ENCODE measurements around the gene BMS1.
"Not testable (repeated sequence)": the region's sequence is repeated elsewhere in the genome, so short reads cannot be mapped to it uniquely, and the experiment has no call there.

The BMS1 gene

DNA sequence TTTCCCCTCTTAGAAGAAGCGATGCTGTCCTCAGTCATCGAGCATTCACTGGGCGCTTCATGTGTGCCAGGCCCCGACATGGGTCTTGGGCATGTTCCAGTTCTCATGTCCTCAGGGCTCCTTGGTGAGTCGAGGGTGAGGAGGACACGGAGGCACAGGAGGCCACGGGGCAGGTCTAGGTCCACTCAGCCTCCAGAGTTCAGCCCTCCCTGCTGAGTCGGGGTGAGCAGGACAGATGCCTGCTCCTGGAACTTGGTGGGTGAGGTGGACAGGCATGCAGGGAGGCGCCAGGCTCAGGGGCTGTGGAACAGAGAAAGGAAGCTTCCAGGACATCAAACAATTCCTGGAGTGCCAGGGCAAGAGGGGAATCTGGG lies 87.4 kb downstream of the BMS1 start:
- no peak for DNase-seq

DNA sequence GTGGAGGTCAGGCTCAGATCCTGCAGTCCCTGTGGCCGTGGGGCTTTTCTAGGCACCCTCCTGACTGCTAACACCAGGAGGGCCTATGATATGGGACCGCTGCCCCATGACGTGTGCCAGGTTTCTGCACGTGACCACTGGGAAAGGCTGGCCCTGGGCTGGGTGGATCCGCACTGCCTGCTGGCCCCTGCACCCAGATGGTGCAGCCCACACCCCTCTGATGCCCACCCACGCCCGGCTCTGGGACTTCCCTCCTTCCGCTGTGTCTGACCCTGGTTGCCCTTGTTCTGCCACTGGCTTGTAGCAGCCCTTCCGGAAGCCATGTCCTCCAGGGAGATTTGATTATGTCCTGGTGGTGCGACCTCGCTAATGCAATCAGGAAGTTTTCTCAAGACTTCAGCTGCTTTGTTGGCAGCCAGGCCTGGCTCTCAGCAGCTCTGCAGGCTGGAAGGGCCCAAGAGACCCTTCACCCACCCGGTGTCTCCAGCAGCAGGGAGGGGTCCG lies 88.6 kb downstream of the BMS1 start:
- DNase-seq, result not testable (repeated sequence)

DNA sequence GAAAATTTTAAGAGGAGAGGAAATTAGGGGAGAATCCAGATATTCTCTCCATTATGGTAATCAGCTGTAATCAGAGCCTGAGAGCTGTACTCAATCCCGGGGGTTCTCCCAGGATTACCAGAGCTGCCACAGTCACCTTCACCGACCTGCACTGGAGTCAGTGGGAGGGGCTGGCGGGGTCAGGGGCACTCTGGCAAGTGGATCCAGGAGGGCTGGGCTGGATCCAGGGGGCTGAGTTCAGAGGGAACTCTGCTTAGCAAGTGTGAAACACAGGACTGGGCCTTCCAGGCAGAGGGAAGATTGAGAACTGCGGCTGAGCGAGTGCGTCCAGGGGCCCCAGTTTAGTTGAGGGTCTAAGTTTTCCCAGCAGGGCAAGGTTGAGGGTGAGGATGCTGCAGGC lies 89.2 kb downstream of the BMS1 start:
- no peak for DNase-seq

DNA sequence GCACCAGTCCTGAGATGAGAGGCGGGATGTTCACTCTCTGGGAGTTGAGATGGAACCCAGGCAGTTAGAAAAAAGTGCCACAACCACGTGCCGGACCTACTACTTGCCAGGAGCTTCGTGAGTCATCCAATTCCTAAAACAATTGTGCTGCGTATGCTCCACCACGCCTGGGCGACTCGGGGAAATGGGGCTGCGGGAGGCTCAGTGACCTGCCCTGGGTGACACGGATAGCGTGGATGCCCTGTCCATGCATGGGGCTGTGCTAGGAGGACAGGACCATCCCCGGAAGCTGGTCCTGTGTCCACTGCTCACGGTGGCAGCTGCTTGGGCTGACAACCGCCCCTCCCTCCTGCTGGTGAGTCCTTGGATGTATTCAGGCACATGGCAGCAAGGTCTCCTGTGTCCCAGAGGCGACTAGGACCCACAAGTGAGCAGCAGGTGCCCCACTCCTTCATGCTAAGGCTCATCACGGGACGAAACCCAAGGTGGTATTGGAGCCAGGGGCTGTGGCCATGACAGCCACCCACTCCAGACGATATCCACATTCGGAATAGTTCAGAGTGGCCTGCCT lies 90.4 kb downstream of the BMS1 start:
- DNase-seq, result no peak

DNA sequence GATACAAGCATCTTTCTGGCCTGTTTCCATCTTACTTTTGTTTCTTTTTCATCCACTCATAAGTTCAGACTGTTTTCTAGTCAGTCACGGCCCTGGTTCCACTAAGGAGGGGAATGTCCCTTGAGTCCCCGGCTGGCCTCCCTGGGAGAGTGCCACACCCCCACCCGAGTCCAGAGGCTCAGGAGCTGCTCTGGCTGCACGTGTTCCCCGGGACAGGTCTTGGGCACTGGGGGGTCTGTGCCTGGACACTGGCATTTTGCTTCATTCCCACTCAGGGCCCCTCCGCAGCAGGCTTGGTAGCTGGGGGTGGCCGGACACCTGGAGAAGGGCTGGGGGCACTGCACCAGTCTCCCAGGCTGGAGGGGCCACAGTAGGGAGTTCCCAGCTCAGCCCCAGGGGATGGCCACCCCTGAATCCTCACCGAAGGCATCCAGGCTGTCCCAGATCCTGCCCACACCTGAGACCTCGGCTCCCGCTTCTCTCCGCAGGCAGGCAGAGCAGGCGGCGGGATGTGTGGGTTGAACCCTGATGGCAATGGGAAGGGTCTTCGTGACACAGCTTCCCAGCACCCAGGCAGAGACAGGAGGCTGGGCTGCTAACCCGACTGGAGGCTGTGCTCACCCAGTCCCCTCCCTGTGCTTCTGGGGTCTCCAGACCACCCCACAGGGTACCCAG lies 92.3 kb downstream of the BMS1 start:
- DNase-seq, result no peak

DNA sequence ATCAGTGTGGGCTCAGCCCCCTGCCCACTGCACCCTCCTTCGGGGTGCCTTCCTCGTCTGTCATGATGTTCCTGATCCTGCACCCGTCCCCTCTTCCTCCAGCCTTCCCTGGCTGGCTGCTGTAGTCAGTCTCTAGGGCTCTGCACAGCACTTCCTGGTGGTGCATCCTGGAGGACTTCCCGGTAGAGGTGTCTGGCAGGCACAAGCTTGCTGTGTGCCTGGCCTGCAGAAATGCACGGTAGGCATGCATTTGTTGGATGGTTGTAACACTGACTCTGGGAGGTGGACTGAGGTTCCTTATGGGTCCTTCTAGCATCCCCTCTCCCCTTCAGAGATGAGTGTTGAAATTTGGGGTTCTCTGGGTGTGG lies 92.8 kb downstream of the BMS1 start:
- DNase-seq, result no peak

DNA sequence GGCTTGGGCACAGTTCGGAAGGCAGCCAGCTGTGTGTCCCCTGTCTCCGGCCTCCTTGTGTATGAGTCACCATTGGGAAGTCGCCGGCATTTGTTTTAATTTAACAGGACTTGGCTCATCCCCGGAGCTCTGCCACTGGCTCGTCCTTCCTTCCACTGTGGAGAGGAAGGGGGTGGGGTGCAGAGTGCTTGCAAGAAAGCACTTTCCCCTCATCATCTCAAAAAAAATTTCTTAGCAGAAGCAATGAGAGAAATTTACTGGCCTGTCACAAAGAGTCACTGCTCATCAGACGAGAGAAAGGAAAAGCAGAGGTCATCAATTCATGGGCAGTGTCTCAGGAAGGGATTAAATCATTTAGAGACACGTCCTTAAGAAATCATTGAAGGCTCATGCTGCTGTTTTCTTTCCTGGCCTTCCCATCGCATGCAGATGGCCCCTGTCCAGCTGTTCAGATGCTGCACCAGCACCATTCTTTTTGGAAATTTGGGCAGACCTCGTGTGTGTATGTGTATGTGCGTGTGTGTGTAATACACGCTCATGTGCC lies 93.3 kb downstream of the BMS1 start:
- no peak for DNase-seq

DNA sequence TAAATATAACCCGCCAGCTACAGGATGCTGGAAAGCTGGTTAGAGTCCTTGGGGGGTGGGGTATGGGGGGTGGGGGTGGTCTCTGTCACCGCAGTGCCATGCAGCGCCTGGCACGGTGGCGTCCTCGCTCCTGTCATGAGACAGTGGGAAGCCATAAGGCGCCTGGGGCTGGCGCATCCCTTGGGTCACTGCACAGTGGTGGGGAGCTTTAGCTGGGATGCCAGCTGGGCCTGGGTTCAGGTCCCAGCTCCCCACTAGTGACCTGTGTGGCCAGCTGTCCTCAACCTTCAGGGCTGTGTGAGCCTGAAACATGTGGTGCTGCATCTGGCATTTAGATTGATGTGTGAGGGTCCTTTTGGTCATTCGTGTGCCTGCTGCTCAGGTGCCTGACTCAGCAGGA lies 93.9 kb downstream of the BMS1 start:
- no peak for DNase-seq

DNA sequence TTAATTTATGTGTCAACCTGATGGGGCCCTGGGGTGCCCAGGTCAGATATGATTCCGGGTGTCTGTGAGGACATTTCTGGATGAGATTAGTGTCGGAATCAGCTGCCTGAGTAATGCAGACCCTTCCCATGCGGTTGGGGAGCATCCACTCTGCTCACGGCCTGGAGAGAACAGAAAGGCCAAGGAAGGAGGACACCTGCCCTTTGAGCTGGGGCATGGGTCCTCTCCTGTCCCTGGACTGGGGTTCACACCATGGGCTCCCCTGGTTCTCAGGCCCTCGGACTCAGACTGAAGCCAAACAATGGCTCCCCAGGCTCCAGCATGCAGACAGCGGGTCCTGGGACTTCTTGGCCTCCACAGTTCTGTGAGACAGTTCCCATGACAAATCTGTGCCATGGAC lies 94.3 kb downstream of the BMS1 start:
- no peak for DNase-seq

DNA sequence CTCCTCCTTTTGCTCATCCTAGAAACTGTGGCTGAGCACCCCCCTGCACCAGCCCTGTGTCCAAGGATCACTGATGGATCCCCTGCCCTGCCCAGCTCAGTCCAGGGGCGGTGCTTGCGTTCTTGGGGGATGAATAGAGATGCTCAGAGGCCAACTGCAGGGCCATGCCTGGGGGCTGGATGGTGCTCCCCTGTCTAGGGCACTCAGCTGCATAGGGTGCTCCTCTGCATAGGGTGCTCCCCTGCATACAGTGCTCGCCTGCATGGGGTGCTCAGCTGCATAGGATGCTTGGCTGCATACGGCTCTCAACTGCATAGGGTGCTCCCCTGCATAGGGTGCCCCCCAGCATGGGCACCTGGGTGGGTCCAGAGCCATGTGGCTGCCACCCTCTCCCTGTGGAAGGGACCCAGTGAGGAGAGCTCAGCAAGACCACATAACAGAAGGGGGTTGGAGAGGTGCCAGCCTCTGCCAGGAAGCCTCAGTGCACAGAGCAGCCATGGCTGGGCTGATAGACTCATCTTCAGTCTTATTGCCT lies 95.0 kb downstream of the BMS1 start:
- DNase-seq, result no peak

DNA sequence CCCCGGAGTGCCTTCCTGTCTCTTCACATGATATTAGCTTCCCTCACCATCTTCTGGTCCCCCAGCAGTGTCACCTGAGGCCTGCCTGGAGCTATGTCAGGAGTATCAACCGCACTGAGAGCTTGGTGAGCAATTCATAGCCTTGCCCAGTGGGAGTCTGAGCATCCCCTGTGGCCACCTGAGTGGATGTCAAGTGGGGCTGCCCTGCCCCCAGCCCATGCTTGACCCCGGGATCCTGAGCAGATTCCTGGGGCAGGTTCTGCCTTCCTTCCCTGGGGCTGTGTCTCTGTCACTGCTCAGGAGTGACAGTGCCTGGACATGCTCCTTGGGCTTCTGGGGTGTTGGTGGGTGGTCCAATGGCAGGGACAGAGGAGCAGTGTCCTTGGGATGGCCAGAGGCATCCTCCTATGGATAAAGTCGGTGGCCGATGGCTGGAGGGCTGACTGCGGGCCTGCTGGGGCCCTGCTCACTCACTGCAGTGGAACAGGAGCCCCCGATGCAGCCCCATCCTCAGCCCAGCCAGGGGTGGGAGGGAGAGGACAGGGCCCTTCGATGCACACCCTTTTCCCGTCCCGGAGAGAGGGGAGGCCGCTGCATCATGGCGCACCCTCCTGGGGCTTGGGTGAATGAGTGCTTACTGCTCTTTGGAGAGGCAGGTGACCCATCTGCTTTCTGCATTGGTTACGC lies 95.7 kb downstream of the BMS1 start:
- no peak for DNase-seq

DNA sequence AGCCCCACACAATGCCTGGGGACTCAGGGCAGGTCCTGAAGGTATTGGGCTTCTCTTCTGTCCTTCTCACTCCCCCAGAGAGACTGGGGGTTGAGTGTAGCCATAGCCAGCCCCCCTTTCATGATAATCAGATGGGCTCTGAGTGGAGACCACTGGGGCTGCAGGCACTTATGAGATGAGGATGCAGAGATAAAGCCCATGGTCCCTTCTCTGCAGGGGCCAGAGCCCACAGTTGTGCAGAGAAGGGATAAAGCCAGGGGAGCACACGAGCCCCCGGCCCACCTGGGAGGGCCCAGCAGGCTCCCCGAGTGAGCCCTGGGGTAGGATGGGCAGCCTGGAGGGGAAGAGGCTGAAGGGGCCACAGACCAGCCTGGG lies 96.2 kb downstream of the BMS1 start:
- DNase-seq, result no peak

DNA sequence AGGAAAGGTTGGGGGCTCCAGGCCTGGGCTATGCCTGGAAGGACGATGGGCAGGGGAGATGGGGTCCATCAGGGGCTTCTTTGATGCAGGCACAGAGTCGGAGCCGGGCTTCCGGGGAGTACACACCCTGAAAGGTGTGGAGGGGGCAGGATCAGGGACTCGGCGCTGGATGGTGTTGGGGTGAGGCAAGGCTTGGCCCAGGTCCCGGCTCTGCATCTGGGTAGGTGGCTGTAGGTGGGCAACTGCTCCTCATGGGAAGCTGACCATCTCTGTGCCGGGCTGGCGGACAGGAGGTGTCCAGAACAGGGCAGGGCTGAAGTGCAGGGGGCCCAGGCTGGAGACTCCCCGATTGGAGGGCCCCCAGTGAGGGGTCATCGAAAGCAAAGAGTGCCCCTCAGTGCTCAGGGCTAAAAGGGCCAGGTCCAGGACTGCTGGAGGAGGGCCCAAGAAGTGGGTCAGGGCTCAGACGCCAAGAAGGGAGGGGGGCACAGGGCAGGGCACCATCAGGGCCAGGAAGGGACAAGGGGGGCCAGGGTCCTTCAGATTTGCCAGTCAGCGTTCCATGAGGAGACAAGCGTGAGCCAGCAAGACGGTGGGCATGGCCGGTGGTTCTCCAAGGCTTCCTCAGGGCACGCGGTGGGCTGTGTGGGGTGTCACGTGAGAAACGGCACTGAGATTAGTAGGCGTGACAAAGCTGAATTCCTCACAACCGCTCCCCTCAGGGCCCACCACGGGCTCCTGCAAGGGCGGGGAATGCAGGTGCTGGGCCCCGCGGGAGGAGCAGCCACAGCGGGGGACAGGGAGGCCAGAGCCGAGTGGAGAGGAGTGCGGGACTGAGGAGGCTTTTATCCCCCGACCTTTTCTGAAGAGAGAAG lies 97.0 kb downstream of the BMS1 start:
- no peak for DNase-seq

DNA sequence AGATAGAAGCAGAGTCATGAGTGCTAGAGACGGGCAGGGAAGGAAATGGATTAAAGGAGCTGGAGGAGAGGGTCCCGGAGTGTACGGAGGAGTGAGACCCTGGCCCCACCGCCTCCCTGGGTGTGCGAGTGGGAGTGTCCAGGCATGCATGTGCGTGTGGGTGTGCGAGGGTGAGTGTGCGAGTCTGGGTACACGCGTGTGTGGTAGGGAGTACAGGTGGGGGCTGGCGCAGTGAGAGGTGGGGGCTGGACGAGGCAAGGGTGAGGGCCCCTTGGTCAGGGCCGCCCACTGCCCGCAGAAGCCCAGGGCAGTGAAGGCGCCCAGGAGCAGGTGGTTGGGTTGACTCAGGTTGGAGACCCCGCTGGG lies 97.6 kb downstream of the BMS1 start:
- DNase-seq, result no peak

DNA sequence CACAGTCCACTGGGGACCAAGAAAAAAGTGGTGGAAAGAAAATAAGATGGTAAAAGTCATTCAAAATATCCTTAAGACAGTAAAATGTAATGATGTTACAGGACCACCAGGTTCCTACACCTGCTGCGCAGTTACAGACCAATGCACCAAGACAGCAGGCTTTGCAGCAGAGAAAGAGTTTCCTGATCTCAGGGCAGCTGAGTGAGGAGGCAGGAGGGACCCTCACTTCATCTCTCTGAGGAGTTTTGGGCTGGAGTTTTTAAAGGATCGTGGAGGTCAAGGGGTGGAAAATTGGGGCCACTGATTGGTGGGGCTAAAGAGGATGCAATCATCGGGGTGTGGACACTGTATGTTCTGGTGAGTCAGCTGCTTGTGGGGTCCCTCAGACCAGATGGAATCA lies 100.0 kb downstream of the BMS1 start:
- DNase-seq, result no peak
